ES-I3 (cell line): ENCODE data around the gene SLC25A22.
A peak's percentile ranks its signal among the peaks of the same experiment; 100 is the strongest.

ENCODE experiments used
- H3K36me3 ChIP-seq: 2 replicates; pipeline ENCODE4 v1.6.1; 2013; ENCODE audit warnings: mild to moderate bottlenecking, low read length, control low read depth, moderate library complexity; ENCODE audit not compliant: insufficient read depth
- H3K4me1 ChIP-seq: 2 replicates; pipeline ENCODE4 v1.6.1; 2013; ENCODE audit warnings: mild to moderate bottlenecking, control low read depth, low read length; ENCODE audit not compliant: insufficient read depth
- H3K9ac ChIP-seq: 2 replicates; pipeline ENCODE4 v1.6.1; 2013; ENCODE audit warnings: low read depth, mild to moderate bottlenecking, low read length, moderate library complexity
- H3K9me3 ChIP-seq: 2 replicates; pipeline ENCODE4 v1.6.1; 2013; ENCODE audit warnings: mild to moderate bottlenecking, low read length, moderate library complexity; ENCODE audit not compliant: control insufficient read depth, insufficient read depth

The SLC25A22 gene

GRCh38 chr11:838441-839279, 40.6 kb upstream of the SLC25A22 start:
- no peak overlapping the region for H3K9ac ChIP-seq
- no peaks in the 10 kb centered on the region for H3K9me3 ChIP-seq
- H3K4me1 ChIP-seq = peaks cover 3% of the 10 kb centered on the region; the same call in 1 of the 2 replicates
- H3K36me3 ChIP-seq = peaks cover 7% of the 10 kb centered on the region

- Histone ChIP-seq H3K9ac (no peak overlapping the region), H3K4me1 (peaks cover 3% of the 10 kb centered on the region; the same call in 1 of the 2 replicates), H3K9me3 (no peaks in the 10 kb centered on the region), H3K36me3 (peaks cover 7% of the 10 kb centered on the region)
Observed at GRCh38 chr11:837990-838307, 39.9 kb upstream of the SLC25A22 start.

GRCh38 chr11:837189-837989, 39.3 kb upstream of the SLC25A22 start:
- Histone ChIP-seq H3K36me3 (peaks cover 7% of the 10 kb centered on the region), H3K4me1 (peaks cover 3% of the 10 kb centered on the region; the same call in 1 of the 2 replicates), H3K9me3 (no peaks in the 10 kb centered on the region), H3K9ac (no peak overlapping the region)

- Histone ChIP-seq H3K9me3 (no peaks in the 10 kb centered on the region), H3K9ac (no peak overlapping the region), H3K36me3 (peaks cover 7% of the 10 kb centered on the region), H3K4me1 (peaks cover 9% of the 10 kb centered on the region; the same call in 1 of the 2 replicates)
Observed at GRCh38 chr11:836700-837099, 38.6 kb upstream of the SLC25A22 start.

- Histone ChIP-seq H3K4me1 (peaks cover 13% of the 10 kb centered on the region; the same call in 1 of the 2 replicates), H3K9me3 (no peaks in the 10 kb centered on the region), H3K36me3 (peaks cover 7% of the 10 kb centered on the region), H3K9ac (no peak overlapping the region)
Observed at GRCh38 chr11:836274-836673, 38.2 kb upstream of the SLC25A22 start.

- Histone ChIP-seq H3K4me1 (peaks cover 14% of the 10 kb centered on the region; the same call in 1 of the 2 replicates), H3K36me3 (peaks cover 7% of the 10 kb centered on the region), H3K9me3 (no peaks in the 10 kb centered on the region), H3K9ac (peak overlapping the region; percentile 79; the same call in 1 of the 2 replicates)
Observed at GRCh38 chr11:834371-835316, 36.6 kb upstream of the SLC25A22 start.

- H3K9ac ChIP-seq = peak overlapping the region; percentile 79; the same call in 1 of the 2 replicates
Observed at GRCh38 chr11:833849-834311, 35.8 kb upstream of the SLC25A22 start.

GRCh38 chr11:833114-833791, 35.2 kb upstream of the SLC25A22 start:
- Histone ChIP-seq H3K4me1 (peaks cover 17% of the 10 kb centered on the region; the same call in 1 of the 2 replicates), H3K9me3 (no peaks in the 10 kb centered on the region), H3K36me3 (0 out of 2 replicates have a peak, but pooled peaks cover 5% of the 10 kb centered on the region), H3K9ac (peak overlapping the region; percentile 79)

More at GRCh38 chr11:833849-834311, 35.8 kb upstream of the SLC25A22 start:
- H3K9me3 ChIP-seq = no peaks in the 10 kb centered on the region
- peaks cover 14% of the 10 kb centered on the region; the same call in 1 of the 2 replicates for H3K4me1 ChIP-seq
- 0 out of 2 replicates have a peak, but pooled peaks cover 5% of the 10 kb centered on the region for H3K36me3 ChIP-seq

GRCh38 chr11:832529-833113, 34.5 kb upstream of the SLC25A22 start, which contains the start of gene CD151:
Gene CD151 (plus strand): TSS chr11:832952. CDS start chr11:836070, 3,118 bp downstream.
- Histone ChIP-seq H3K9ac (peak within 1 kb of the TSS; percentile 79), H3K4me1 (peaks cover 22% of the 10 kb centered on the region), H3K9me3 (no peaks in the 10 kb centered on the region)

GRCh38 chr11:831961-832528, 34.0 kb upstream of the SLC25A22 start:
- peak overlapping the region; percentile 38 for H3K9ac ChIP-seq
- H3K4me1 ChIP-seq = peaks cover 22% of the 10 kb centered on the region
- no peaks in the 10 kb centered on the region for H3K36me3 ChIP-seq
- no peaks in the 10 kb centered on the region for H3K9me3 ChIP-seq

More at GRCh38 chr11:832529-833113, 34.5 kb upstream of the SLC25A22 start, which contains the start of gene CD151:
- 0 out of 2 replicates have a peak, but pooled peaks cover under 1% of the 10 kb centered on the region for H3K36me3 ChIP-seq

GRCh38 chr11:831118-831864, 33.2 kb upstream of the SLC25A22 start:
- Histone ChIP-seq H3K4me1 (peaks cover 22% of the 10 kb centered on the region), H3K9ac (peak overlapping the region; percentile 53; the same call in 1 of the 2 replicates), H3K36me3 (no peaks in the 10 kb centered on the region)

More at GRCh38 chr11:831118-831864, 33.2 kb upstream of the SLC25A22 start:
- H3K9me3 ChIP-seq = no peaks in the 10 kb centered on the region
